NCI-H1694 treated with DMSO at 0.1 percent for 48 hours (cell line): ENCODE data around the gene OR2T2.
"Not testable (repeated sequence)": the region's sequence is repeated elsewhere in the genome, so short reads cannot be mapped to it uniquely, and the experiment has no call there.

ENCODE experiments used
- DNase-seq: peaks from one replicate; lab custom pipeline; 2025; lab: John Stamatoyannopoulos, UW

The OR2T2 gene, protein sequence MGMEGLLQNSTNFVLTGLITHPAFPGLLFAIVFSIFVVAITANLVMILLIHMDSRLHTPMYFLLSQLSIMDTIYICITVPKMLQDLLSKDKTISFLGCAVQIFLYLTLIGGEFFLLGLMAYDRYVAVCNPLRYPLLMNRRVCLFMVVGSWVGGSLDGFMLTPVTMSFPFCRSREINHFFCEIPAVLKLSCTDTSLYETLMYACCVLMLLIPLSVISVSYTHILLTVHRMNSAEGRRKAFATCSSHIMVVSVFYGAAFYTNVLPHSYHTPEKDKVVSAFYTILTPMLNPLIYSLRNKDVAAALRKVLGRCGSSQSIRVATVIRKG

DNA sequence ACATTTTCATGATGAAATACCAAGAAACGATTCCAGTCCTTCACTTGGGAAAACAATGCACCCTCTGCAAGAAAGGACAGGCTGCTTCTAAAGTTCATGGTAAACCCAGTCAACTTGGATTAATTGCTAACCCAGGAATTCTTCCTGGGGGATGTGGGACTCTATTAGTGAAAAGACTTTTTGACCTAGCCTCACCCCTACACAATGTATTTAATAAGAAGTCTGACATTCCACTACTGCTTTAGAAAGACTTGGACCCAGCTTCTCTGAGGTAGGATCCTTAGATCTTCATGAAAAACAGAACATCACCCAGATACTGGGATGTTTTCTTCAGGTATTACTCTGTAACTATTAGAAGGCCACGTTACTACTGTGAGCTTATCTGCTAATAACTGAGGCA lies at the start of gene OR2T2:
OR2T2 (plus strand) TSS at position 239 of the 400 bp plus-strand sequence. CDS start 7,161 bp downstream, outside the sequence.
- DNase-seq, result not testable (repeated sequence)

DNA sequence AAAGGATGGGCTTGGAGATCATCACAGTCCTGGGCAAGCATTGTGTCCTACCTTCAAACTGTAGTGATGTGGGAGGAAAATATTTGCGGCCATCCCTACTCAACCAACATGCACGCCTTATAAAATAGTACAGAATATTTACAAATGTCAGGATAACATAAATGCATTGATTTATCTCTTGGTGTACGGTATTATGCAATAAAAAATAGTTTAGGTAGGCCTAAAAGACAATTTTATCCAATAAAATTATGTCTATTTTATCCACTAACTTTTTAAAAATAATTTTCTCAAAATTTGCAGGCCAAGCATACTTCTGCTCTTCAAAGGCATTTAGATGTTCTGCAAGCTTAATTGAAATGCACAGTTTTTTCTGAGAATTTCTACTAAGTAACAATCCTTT lies 42.7 kb upstream of the OR2T2 start, which contains the start of gene OR2T1:
OR2T1 (plus strand) TSS at position 301 of the 400 bp plus-strand sequence. CDS start 3,100 bp downstream, outside the sequence.
- no peak for DNase-seq

DNA sequence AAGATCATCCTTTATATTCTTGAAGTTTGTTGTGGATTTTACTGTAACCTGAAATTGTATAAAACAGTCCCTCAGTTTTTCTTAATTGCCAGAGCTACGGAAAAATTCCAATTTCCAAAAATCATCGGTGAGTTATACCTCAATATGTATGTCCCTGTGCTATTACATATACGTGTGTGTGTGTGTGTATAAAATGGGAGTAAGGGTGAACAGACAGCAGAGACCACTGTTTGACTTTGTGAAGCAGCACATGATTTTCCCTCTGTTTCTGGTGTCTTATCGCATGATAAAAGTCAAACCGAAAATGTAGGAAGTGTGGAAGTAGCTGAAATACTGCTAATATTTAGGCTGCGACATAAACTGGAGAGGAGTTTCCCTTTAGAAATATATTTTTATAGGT lies 41.4 kb upstream of the OR2T2 start:
- DNase-seq, result no peak

DNA sequence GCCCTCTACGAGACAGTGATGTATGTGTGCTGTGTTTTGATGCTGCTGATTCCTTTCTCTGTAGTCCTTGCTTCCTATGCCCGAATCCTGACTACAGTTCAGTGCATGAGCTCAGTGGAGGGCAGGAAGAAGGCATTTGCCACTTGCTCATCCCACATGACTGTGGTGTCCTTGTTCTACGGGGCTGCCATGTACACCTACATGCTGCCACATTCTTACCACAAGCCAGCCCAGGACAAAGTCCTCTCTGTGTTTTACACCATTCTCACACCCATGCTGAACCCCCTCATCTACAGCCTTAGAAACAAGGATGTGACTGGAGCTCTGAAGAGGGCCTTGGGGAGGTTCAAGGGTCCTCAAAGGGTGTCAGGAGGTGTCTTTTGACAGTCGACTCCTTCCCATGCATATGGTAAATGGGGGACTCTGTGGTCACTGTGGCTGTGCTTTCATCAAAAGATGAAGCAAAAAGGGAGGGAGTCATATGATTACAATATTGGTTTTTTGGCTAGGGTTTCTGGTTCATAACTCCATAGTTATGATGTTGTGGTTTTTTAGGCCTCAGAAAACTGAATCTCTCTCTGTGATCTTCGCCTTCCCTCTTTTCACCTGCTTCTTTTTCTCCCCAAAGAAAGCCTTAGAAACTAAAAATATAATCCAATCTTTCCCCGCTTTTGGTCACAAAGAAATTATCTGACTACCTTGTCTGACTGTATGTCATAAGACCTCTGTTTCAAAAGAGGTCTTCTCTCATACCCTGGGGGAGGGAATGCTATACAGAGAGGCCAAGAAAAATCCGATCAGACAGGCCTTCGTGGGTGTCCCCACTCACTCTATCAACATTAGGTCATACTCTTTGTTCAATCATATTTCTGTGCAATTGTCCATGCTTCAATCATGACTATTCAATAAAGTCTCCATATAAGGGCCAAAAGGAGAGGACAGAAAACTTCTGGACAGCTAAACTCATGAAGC lies 38.4 kb upstream of the OR2T2 start:
- DNase-seq, result no peak

DNA sequence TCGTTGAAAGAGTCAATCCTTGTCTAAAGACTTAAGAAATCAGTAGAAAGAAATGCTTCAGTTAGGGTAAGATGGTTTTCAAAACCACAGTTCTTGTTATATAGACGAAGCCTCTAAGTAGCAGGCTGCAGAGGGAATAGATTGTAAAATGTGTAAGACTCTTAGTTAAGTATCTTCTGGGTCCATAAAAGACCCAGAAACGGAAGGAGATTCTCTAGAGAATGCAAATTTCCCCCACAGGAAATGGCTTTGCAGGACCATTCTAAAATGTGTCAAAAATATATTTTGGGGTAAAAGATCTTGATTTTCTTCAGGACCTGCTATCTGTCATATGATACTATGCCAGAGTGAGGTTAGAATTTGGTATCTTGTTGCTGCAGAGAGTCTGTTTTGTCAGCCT lies 29.2 kb upstream of the OR2T2 start:
- no peak for DNase-seq

DNA sequence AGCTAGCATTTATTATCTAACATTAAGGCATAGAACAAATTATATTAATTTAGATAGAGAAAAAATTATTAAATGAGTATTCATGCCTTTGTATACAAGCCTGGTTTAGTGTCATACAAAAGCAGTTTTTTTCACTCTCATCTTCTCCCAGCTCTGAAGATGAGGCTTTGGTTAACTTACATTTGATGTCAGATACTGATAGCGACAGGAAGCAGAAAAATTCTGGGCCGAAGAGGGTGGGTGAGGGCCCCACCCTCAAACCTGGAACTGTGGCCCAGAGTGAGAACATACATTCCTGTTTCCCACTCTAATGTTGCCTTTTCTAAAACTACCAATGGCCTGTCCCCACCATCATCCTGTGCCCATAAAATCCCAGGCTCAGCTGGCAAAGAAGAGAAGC lies 27.6 kb upstream of the OR2T2 start:
- DNase-seq, result no peak

DNA sequence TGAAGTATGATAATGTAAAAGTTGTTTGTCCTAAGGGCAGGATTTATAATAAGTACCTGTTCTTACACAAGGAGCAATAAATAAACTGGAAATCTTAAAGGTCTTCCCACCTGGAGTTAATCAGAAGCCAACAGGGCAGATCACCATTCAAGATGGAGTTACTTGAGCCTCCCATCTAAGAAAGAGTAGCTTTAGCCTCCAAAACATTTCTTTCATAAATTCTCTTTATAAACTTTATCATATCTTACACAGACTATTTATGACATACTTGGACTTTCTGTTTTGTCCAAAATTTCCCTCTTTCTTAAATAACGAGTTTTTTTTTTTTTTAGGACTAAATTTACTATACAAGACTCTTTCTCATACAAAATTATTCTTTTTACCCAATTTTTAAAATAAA lies 24.1 kb upstream of the OR2T2 start:
- DNase-seq, result no peak

DNA sequence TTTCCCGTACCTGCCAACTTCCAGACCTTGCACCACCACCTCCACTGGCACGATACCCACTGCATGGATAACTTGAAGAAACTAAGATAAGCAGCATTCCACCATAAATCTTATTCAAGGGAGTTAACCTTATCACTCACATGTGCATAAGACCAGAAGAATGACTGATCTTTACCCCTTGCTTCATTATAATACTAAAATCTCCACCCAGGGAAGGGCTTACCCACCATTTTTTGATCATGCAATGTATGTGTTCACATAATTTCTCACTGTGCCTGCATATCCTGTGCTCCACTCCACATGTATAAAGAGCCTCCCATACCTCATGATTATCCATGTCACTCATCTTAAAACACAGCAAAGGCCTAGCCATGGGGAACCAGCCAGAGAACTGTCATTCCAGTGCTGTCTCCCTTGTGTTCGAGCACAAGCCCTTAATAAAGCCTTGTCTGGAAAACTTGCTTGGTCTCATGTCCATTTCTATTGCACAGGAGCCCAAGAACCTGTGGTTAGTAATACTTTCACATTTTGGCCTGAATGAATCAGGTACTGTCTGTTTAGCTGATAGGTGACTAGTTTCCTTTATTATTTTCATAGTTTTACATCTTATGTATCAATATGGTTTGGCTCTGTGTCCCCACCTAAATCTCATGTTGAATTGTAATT lies 17.8 kb upstream of the OR2T2 start:
- DNase-seq, result not testable (repeated sequence)

DNA sequence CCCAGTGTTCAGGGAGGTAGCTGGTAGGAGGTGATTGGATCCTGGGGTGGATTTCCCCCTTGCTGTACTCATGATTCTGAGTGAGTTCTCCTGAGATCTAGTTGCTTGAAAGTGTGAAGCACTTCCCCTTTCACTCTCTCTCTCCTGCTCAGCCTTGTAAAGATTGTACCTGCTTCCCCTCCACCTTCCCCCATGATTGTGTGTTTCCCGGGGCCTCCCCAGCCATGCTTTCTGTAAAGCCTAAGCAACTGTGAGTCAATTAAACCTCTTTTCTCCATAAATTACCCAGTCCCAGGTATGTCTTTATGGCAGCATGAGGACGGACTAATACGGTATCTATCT lies 17.3 kb upstream of the OR2T2 start:
- not testable (repeated sequence) for DNase-seq

DNA sequence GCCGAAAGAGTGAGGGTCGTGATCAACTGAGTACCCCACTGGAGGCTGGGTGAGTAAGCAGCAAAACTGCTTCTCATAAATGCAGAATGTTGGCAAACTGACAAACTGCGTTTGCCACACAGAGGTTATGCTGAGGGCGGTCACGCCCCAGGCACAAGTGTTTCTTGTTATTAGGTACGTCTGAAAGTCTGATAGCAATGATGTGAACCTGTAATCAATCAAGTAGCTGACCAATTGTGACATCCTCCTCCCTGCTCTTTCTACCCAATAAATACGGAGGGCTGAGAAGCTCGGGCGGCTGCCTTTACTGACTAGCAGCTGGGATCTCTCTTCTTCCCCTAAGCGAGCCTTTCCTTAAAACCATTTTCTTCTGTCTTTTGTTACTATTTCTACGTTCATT lies 13.8 kb upstream of the OR2T2 start:
- not testable (repeated sequence) for DNase-seq

DNA sequence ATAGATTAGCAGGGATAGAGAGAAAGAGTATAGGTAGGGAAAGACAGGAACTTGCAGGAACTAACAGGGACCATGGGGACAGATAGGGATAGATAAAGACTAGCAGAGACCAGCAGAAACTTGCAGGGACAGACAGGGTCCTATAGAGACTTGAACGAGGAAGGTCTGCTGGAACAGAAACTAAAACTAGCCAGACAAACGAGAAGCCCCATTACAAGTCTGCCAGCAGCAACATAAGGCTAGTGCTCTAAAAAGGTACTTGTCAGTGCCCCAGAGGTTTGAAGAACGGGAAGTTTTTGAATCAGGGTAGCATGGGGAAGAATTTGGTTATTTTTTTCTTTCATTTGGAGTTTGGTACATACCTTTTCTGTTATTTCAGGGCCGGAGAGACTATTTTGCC lies 13.2 kb upstream of the OR2T2 start:
- DNase-seq, result not testable (repeated sequence)

DNA sequence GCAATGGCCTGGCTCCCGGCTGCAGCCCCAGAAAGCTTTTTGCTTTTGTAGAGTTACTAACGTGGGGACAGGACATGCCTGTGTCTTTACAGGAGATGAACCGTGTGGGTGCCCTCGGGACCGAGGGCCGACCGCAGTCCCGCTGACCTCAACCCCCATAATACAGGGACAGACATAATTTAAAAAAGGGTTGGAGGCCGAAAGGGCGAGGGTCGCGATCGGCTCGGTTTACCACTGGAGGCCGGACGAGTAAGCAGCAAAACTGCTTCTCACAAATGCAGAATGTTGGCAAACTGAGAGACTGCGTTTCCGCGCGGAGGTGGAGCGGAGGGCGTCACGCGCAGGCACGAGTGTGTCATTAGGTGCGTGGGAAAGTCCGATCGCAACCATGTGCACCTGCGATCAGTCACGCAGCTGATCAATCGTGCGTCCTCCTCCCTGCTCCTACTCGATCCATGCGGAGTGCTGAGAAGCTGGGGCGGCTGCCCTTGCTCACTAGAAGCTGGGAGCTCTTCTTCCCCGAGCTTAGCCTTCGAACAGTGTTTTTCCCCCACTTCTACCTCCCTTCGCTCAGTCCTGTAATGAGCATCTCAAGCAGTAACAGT lies 11.5 kb upstream of the OR2T2 start:
- DNase-seq, result not testable (repeated sequence)

DNA sequence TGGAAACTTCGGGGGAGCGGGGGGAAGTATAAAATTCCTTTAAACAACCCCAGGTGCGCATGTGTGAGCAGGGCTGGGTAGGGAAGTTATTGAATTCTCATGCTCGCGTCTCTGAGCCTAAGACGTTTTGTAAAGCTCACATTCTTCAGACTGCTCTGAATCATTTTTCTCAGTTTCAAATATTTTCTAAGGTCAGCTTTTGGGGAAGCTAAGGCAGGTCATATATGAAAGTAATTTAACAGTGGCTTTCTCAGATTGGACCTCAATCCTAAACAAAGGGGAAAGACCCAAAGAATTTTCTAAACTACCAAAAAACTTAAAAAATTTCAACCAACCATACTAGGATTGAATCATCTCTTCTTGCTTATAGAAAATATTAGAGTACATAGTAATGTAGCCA lies 10.5 kb upstream of the OR2T2 start:
- DNase-seq, result not testable (repeated sequence)

DNA sequence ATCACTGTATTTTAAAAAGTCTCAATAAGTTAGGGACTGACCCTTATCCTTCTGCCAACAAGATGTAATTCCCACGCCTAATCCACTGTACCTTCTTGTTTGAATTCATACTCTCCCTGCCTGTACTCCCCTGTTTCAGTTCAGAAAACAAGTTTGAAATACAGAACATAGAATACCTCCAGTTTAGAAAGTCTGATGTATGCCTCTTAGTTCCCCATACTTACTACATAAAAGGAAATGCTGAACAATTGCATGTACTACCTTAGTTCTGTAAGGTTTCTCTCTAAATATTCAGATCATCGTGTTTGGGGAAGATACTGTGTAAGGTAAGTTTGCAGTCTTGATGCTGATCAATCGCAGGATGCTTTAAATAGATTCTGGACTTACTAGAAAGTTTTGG lies 9.1 kb upstream of the OR2T2 start:
- DNase-seq, result not testable (repeated sequence)

DNA sequence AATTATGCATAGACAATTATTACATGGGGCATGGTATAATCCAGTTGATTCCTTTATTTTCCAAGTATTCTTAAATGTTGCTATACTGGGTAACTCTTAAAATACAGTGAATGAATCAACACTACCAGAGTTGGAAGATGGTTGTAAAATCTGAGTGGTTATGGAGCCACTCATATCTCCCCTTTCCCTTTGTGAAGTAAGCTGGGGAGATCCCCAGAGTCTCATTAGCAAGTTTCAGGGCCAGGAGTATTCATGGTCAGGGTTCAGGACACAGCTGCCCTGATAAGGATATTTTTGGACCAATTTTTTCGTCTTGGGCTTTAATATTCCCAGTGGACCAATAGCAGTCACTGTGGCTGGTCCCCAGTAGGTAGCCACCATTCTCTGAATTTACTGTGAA lies 6.8 kb upstream of the OR2T2 start:
- not testable (repeated sequence) for DNase-seq

DNA sequence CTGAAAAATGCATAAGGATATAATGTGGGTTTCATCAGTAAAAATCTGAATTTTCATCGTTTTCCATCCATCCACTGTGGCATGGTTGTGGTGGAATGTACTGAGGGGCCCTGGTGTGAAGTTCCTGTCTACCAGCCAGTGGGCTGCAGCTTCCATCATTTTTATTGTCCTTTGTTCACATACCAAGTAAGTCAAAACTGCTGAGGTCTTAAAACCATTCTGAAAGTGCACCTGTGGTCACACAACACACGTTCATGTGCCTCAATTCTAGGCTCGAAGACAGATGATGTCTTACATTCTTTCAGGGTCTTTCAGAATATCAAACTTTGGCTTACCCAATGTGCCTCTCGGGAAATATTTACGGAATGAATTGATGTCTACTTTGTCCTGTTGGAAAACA lies 6.2 kb upstream of the OR2T2 start:
- DNase-seq, result not testable (repeated sequence)

DNA sequence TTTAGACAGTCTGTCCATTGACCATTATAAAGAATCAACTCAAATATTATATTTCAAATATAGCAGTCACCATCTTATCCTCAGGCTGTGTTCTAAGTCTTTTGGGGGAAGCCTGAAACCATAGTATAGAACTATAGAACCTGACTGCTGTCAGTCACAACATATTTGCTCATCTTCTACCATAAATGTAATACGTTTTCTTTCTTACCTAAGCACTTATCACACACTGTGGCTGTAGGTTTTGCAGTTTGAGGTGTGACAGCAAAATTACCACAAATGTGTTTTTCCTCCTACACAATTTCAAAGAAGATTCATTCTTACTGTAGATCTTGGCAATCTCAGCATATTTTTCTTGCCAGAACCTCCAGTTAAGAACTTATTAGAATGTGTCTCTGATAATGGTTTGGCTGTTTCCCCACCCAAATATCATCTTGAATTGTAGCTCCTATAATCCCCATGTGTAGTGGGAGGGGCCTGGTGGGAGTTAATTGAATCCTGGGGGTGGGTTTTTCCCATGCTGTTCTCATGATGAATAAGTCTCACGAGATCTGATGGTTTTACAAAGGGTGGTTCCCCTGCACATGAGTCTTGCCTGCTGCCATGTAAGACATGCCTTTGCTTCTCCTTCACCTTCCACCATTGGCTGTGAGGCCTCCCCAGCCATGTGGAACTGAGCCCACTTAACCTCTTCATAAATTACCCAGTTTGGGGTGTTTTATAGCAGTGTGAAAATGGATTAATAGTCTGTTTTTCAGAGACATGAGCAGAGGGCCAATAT lies 2.7 kb upstream of the OR2T2 start:
- DNase-seq, result not testable (repeated sequence)

DNA sequence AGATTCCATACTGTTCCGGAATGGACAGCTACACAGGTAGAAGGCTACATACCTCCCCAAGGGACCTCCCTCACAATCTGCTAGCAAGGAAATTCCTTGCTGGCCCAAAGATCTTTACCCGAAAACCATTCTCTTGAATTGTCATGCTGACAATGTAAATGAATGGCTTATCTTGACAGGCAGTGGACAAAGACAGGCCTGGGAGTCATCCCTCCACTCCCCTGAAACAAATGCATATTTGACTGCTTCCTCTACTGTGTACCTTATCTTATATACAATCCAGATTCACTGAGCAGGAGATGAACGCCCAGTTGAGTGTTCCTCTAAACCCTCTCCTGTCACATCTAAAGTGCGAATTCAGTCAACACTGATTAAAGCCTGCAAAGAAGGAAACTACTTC lies 834 bp upstream of the OR2T2 start:
- not testable (repeated sequence) for DNase-seq

DNA sequence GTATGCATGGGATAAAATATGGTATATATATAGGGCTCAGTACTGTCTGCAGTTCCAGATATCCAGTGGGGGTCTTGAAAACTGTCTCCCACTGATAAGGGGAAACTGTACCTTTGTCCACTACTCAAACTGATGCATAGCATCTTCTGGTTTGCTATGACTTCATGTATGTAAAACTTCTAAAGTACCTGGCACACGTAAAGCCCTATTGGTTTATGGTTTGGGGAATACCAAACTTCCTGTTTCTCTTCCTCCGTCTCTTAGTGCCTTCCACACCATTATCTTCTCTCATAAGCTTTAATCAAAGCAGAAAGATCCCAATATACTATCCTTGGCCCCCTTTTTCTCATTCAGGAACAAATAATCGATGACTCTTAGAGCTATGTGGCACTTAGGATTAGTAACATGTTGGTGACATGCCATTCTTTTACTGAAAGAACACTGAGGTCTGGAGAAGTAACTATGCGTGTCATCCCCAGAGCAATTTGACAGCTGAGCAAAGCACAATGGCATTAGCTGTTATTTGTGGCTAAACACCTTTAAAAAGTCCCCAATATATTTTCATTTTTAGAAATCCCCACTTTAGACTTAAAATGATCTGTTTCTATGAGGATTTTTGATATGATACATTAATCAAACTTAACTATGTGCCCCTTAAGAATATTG lies 3.1 kb downstream of the OR2T2 start:
- not testable (repeated sequence) for DNase-seq

DNA sequence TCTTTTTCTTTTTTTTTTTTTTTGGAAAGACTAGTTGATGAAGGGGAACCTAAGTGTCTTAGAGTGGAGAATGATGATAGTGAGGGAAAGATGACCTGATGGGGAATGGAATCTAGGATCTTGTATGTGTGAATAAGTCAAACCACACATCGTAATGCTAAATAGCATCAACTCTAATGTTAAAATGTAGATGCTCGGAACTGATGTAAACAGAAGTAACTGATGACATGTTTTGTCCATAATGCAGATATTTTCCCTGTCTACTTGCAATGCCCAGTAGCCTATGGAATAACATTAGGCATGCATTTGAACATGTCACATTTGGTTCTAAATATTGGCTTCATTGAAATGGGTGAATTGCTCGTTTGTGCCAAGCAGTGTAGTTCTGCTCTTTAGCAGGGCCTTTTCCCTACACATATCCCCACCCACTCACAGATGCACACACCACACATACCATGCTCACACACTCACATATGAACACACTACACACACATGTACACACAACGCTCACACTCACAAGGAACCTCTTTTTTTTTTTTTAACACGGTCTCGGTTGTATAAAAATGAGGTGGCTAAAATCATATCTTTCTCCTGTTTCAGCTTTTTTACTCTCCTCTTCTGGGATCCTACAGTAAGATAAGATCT lies 4.5 kb downstream of the OR2T2 start:
- not testable (repeated sequence) for DNase-seq
